Mesothelial cell of epicardium (in vitro differentiated cells): ENCODE results near the gene CDON. TPM values are rescaled to one million over a fixed set of nuclear protein-coding genes. Genes with fewer than 3 reads are reported as not detected.

Source experiments
- DNase-seq, 2 experiments: peaks; one replicate each; pipeline ENCODE4 v3.0.0; 2021; ENCODE audit warnings: low spot score in 2 of 2; ENCODE audit not compliant: unreplicated experiment in 2 of 2
- H3K27ac Mint-ChIP-seq: 2 replicates; pipeline ENCODE4 v1.8.0; 2021; ENCODE audit warnings: mixed read lengths
- H3K27me3 Mint-ChIP-seq: 2 replicates; pipeline ENCODE4 v1.8.0; 2021; ENCODE audit warnings: low read depth, mixed read lengths
- H3K36me3 Mint-ChIP-seq: 2 replicates; pipeline ENCODE4 v1.8.0; 2021; ENCODE audit warnings: mixed read lengths
- H3K4me1 Mint-ChIP-seq: 2 replicates; pipeline ENCODE4 v1.8.0; 2021; ENCODE audit warnings: mixed read lengths
- H3K4me3 Mint-ChIP-seq: 2 replicates; pipeline ENCODE4 v1.8.0; 2021; ENCODE audit warnings: mild to moderate bottlenecking, moderate library complexity, mixed read lengths
- H3K9me3 Mint-ChIP-seq: 2 replicates; pipeline ENCODE4 v1.8.0; 2021; ENCODE audit warnings: mixed read lengths
- CTCF ChIP-seq: fragments of 200-600 bp; sonication (generic); IDR thresholded peaks from one replicate; pipeline ENCODE4 v1.5.0; 2021; ENCODE audit warnings: antibody characterized with exemption; ENCODE audit not compliant: unreplicated experiment
- total RNA-seq: library from RNA; stranded (reverse); gene quantifications from 3 replicates; pipeline ENCODE4 v1.2.1, GENCODE V29; 2021

Gene CDON
- total RNA-seq, 1 donor from 2014 or later = 165 TPM

- peaks cover 31% of the 10 kb centered on the region for H3K4me1 Mint-ChIP-seq
- no peak overlapping the region for H3K27ac Mint-ChIP-seq
- no peak overlapping the region for H3K4me3 Mint-ChIP-seq
- TF ChIP-seq CTCF = no peak
- no peaks in the 10 kb centered on the region for H3K27me3 Mint-ChIP-seq
- H3K36me3 Mint-ChIP-seq = peaks cover 20% of the 10 kb centered on the region
- no peak for DNase-seq
- H3K9me3 Mint-ChIP-seq = no peaks in the 10 kb centered on the region
Observed at GRCh38 chr11:125953401-125953935, 109.2 kb downstream of the CDON start.

GRCh38 chr11:125952973-125953372 is 109.7 kb downstream of the CDON start:
- peak overlapping the region; percentile 36 for H3K27ac Mint-ChIP-seq
- no peaks in the 10 kb centered on the region for H3K9me3 Mint-ChIP-seq
- H3K27me3 Mint-ChIP-seq = no peaks in the 10 kb centered on the region
- H3K36me3 Mint-ChIP-seq = peaks cover 19% of the 10 kb centered on the region
- DNase-seq = no peak
- H3K4me1 Mint-ChIP-seq = peaks cover 31% of the 10 kb centered on the region
- no peak for TF ChIP-seq CTCF
- no peak overlapping the region for H3K4me3 Mint-ChIP-seq

DNA sequence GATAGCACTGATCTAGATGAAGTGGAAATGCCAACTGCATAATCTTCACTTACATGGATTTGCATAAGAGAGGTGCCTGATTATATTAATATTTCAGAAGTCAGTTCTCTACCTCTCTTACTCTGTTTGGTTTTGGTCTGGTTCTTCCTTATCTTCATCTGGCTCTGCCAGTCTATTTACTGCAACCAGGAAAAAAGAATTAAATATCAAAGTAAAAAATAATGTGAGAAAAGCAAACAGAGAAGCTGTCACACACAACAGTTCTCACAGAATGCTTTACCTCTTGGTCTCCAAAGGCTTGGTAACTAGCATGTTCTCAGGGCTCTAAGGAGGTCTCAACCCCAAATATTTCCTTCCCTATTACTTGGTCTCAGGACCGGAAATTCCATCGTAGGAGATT is 110.1 kb downstream of the CDON start:
- H3K4me3 Mint-ChIP-seq = no peak overlapping the region
- TF ChIP-seq CTCF = no peak
- H3K4me1 Mint-ChIP-seq = peaks cover 28% of the 10 kb centered on the region
- H3K9me3 Mint-ChIP-seq = no peaks in the 10 kb centered on the region
- no peaks in the 10 kb centered on the region for H3K27me3 Mint-ChIP-seq
- no peak for DNase-seq
- peak overlapping the region; percentile 36 for H3K27ac Mint-ChIP-seq
- H3K36me3 Mint-ChIP-seq = peaks cover 15% of the 10 kb centered on the region

DNA sequence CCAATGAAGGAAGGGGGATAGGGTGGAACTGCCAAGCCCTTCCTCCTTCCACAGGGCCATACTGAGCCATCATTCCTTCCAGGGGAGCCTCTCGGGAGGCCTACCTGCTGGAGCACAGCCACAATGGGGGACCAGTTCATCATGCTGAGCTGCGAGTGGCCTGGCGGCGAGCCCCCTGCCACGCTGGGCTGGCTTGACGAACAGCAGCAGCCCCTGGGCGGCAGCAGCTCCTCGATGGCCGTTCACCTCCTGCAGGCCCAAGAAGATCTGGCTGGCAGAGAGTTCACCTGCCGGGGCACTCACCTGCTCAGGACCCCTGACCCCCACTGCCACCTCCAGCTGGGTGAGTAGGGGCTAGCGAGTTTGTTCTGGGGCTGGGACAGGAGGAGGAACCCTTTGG is 110.9 kb downstream of the CDON start:
- no peaks in the 10 kb centered on the region for H3K27me3 Mint-ChIP-seq
- no peak for TF ChIP-seq CTCF
- H3K4me3 Mint-ChIP-seq = no peak overlapping the region
- H3K4me1 Mint-ChIP-seq = peaks cover 27% of the 10 kb centered on the region
- H3K27ac Mint-ChIP-seq = peak overlapping the region; percentile 68
- DNase-seq = no peak
- H3K36me3 Mint-ChIP-seq = peaks cover 11% of the 10 kb centered on the region
- no peaks in the 10 kb centered on the region for H3K9me3 Mint-ChIP-seq

- DNase-seq = no peak
- no peak for TF ChIP-seq CTCF
- H3K36me3 Mint-ChIP-seq = peaks cover 7% of the 10 kb centered on the region
- H3K27me3 Mint-ChIP-seq = no peaks in the 10 kb centered on the region
- H3K4me1 Mint-ChIP-seq = peaks cover 27% of the 10 kb centered on the region
- no peak overlapping the region for H3K4me3 Mint-ChIP-seq
- no peaks in the 10 kb centered on the region for H3K9me3 Mint-ChIP-seq
- peak overlapping the region; percentile 54 for H3K27ac Mint-ChIP-seq
Observed at GRCh38 chr11:125950696-125951651, 111.7 kb downstream of the CDON start.
